ENCODE data around the gene MAGI2.
"Not testable (repeated sequence)": the region's sequence is repeated elsewhere in the genome, so short reads cannot be mapped to it uniquely, and the experiment has no call there.

The MAGI2 gene

DNA sequence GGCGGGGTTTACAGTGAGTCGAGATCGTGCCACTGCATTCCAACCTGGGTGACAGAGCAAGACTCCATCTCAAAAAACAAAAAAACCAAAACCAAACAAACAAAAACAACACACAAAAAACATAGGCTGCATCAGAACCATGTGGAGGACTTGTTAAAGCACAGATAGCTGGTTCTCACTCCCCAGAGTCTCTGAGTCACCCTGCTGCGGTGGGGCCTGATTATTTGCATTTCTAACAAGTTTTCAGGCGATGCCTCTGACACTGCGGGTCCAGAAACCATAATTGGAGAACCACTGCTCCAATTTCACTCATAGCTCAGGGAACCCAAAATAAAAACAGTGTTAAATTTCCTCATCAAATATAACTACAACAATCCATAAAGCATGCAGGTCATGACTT lies 816.7 kb downstream of the MAGI2 start:
- DNase-seq (ENCODE audit: low spot score), result no peak

DNA sequence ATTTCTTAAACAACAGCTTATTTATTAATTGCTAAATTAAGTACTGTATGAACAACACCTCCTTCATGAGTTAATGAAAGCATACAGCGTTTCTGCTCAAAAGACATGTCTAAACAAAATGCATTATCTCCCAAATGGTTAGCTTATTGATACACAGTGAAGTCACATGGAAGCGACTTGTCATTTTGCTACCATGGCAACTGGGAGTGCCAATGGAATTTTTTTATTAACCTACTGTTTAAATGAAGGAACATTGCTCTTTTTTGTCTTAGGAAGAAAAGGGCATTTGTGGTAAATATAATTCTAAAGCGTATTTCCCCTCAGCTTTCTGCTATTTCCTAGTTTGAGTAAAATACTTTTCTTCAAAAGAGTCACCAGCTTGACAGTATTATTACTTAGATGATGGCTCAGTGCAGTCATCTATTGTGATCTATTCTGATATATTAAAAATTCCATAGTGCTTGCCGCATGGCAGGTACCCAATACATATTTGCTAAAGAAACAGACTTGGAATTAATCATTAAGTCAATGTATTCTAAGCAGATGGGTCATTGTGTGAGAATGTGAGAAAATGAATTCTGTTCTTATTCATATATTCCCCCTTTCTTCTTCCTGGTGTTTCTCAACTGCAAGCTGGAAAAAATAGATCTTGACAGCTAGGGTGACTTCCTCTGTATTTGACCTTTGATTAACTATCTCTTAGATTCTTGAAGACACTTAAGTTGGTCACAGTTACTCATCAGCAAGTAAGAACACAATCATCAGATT lies 818.3 kb downstream of the MAGI2 start:
- DNase-seq (ENCODE audit: low spot score), result no peak

DNA sequence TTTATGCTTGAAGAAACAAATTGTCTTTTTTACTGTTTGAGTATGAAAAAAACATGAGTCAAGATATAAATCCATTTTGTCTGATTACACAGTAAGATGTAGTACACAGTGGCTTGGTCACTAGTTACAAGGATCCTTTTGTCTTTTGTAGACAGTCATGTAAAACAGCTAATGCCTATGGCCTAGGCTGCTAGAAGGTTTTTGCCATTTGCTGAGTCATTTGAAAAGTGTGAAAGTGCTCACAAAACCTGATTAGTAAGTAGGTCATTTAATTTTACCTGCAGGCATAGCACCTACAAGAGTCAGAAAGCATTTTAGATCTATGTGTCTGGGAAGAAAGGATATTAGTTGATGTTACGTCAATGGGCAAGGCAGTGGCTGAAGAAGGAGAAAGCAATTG lies 819.4 kb downstream of the MAGI2 start:
- no peak for DNase-seq (ENCODE audit: low spot score)

DNA sequence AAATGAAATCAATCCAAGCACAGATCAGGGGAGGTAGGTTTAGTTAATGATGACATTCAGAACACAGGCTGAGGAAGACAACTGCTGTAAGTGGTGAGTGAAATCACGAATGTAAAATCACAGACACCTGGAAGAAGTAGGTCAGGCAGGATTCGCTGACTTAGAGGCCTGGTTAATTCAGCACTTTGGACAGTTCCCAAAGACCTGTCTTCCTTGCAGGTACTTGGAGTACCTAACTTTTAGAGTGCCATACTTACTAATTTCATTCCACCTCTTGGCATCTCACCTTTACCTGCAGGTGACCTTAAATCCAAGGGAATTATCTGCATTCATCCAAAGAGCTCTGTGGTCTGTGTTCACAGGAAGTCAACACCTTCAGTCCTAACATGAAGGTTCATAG lies 832.5 kb downstream of the MAGI2 start:
- peak; percentile 1 for DNase-seq (ENCODE audit: low spot score)

DNA sequence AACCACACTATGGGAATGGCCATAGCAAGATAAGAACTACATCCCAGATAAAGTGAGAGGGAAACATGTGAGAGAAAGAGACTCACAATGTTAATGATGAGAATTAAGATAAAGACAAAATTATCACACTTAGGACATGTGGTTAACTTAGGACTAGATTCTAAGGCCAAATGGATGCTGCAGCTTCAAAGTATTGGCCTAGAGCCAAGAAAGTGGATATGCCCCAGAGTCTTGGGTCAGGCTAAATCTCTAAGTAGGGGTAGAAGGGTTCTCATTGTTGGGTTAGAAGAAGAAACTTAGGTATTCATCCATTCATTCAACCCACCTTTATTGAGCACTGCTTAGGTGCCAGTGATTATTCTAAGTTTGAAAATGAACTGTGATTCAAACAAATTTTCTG lies 836.9 kb downstream of the MAGI2 start:
- DNase-seq (ENCODE audit: low spot score), result no peak

DNA sequence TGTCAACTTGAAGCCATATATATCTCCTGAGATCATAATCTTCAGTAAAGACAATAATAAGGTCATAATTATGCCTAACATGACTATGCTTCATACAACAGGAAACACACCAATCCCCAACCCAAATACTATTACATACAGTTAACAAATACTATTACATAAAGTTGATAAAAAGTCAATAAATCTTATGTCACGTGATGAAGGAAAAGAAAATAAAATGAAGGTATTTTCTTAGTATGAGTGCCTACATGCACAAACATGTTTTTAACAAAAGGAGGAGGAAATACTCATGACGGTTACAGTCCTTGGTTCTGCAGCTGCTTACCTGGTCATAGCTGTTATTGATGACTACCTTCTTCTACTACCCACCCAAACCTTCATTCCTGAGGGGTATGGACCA lies 844.2 kb downstream of the MAGI2 start:
- DNase-seq (ENCODE audit: low spot score), result no peak

DNA sequence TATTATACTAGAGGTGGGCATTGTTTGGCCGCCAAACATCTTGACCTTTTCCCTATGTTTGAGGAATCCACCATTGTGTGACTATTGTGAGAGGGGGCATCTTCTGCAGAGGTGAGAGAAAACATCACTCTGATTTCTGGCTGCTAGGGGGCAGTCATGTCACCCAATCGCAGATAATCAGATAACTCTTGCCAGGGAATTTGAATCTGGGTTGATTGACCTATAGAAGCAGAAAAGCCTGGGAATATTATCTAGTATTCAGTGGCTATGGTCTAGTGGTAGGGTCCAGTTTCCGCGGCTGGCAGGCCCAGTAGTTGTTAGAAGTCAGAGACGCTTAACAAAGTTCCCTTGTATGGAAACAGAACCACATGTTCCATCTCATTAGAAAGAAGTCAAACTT lies 846.4 kb downstream of the MAGI2 start:
- no peak for DNase-seq (ENCODE audit: low spot score)

DNA sequence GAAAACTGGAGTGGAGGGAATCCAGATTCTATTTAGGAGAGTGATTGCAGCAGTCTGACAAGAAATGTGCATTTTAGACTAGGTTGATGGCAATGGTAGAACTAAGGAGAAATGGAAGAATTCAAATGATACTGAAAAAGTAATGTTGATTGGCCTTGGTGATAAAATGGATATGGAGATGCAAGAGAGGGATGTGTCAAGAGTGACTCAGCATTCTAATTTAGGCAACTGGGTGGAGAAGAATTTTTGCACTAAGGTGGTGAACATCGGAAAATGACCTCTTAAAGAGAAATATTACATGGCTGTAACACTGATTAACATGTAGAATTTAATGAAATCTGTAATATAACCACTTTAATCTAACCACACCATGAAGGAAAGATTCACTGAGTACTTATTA lies 848.3 kb downstream of the MAGI2 start:
- DNase-seq (ENCODE audit: low spot score), result no peak

DNA sequence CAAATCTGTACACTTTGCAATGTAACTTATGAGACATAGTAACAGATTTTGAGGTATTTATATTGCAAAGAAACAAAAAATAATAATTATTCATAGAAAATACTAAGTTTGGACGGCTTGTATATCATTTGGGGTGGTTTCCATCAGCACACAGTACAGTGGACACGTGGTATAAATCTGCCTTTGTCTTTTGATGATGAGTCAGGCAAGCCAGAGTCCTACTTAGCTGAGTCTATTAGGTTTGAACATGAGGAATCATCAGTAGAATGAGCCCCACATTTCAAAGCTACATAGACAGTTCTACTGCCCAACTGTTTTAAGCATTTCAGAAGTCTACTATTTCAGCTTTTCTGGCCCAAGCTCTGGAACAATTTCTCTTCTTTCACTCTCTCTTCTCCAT lies 851.7 kb downstream of the MAGI2 start:
- no peak for DNase-seq (ENCODE audit: low spot score)

DNA sequence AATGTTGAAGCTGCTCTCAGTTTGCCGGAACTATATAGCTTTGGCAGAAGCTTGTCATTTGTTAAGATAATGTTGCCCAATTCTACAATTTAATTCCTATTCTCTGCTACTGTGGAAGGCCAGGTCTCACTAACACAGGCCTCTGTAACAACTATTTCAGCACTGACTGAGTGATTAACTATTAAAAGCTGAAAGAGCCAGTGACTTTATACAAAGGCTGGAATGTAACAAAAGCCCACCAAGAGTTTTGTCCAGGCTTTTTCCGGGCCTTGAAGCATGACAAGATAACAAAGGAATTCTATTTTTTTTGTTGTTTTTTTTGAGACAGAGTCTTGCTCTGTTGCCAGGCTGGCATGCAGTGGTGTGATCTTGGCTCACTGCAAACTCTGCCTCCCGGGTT lies 859.3 kb downstream of the MAGI2 start:
- no peak for DNase-seq (ENCODE audit: low spot score)

DNA sequence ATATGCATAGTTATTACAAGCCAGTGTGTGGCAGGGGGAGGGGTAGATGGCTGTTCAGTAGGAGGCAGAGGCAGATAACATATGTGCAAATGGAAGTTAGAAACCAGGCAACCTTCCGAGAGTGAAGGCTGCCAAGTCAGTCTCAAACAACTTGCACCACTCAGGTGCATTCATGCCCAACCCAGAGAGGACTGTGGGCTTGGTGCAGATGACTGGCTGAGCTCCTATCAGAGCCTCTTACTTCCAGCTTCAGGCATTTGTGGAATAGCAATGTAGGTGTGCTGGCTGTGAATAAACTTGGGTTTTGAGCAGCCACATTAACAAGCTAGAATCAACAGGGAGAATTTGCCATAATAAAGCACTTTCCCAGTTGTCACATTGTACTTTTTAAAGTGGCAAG lies 865.1 kb downstream of the MAGI2 start:
- DNase-seq (ENCODE audit: low spot score), result no peak

DNA sequence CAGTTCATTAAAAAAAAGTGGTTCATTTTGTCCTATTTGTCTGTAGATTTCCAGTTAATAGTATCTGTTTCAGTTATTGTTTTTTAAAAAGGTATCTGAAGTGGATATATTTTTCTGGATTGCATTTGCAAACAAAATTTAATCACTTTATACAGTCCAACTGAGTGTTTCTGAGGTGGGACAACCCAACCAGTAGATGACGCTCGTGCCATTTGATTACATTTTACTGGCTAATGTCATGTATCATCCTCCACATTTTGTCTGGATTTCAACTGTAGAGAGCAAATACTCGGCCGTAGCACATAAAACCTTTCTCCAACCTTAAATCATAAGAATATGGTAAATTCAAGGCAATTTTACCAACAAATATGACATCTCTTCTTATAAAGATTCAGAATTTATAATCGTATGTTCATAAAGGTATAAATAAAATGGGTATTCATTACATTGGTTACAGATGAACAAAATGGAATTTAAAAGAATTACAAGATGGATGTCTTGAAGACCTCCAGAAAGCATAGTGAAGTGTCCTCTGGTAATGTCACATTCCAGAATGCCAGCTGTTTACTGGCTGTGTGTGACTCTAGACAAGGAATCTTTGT lies 865.9 kb downstream of the MAGI2 start:
- DNase-seq (ENCODE audit: low spot score), result no peak

DNA sequence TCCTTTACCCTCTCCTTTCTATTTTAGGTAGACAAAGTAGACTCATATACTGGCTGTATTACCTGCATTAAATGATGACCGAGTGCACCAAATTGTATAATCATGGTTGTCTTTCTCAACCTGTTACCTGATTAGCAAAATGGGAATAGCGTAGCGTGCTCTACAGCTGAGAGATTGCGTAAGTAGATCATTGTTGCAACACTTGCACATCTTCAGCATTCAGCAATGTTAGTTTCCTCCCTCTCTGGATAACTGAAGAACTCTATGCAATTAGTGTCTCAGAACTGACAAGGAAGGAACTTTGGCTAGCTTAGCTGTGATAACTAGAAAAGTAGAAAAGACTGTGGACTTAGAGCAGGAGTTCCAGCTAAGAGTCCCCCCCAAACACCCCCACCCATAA lies 867.5 kb downstream of the MAGI2 start:
- no peak for DNase-seq (ENCODE audit: low spot score)

DNA sequence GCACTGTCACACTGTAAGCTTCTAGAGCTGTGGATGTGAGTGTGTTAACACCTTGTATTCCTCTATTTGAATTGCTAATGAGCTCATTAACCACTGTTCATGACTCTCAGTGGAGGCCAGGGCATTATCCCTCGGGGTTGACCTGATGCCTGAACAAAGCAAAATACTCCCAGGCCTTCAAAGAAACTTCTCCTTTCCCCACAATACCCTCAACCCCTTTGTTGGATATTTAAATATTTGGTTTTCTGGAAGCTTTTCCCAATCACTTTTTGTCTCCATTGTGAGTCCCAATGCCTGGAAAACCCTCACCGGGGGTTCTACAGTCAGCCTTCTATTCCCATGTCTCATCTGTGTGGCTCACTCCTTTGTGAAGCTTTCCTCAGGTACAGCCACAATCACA lies 874.8 kb downstream of the MAGI2 start:
- no peak for DNase-seq (ENCODE audit: low spot score)

DNA sequence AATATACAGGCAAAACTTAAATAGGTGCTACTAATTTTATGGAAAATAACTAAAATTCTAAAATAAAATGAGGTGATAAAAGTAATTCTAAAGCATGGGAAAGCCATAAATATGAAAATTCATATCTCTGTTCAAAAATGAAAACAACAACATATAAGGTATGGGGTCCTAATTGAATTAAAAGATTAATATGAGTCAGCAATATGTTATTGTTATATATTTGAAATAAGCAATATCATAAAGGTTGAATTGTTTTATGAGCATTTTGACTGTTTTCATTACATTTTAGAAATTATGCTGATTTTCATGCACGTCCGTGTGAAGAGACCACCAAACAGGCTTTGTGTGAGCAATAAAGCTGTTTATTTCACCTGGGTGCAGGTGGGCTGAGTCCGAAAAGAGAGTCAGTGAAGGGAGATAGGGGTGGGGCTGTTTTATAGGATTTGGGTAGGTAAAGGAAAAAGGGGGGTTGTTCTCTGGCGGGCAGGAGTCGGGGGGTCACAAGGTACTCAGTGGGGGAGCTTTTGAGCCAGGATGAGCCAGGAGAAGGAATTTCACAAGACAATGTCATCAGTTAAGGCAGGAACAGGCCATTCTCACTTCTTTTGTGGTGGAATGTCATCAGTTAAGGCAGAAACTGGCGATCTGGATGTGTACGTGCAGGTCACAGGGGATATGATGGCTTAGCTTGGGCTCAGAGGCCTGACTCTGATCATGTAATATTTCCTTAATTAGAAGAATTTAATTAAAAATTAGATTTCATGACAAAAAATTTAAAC lies 876.1 kb downstream of the MAGI2 start:
- not testable (repeated sequence) for DNase-seq (ENCODE audit: low spot score)

DNA sequence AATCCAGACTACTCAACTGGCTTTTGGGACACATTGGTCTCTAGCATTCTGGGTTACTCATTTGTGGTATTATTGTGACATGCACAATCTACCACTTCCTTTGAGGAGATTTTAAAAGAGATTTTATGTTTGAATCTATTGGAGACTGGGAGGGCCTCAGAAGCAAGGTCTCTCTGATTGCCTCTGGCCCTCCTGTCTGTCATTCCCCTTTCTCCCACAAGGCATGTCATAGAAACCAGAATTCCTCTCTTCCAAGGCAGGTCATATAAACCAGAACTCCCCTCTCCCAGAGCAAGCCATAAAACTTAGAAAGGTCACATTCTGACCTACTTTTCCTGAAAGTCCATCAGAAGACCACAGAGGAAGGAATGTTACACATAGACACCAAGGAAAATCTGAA lies 877.2 kb downstream of the MAGI2 start:
- DNase-seq (ENCODE audit: low spot score), result no peak

DNA sequence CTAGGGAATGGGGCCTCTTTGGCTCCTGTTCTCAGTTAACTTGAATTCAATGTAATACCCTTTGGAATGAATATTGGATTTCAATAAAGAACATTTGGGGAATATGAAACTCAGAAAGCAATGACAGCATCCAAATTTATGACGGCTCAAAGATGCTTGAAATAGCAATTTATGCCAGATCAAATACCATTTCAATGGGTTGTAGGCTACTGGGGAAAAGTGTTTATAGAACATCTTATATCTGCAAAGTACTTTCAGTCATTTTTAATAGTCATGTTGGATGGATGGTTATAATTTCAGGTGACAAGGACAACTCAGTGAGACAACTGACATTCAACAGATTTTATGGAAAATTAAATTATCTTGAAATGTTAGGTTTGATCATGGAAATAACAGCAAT lies 882.2 kb downstream of the MAGI2 start:
- DNase-seq (ENCODE audit: low spot score), result no peak

DNA sequence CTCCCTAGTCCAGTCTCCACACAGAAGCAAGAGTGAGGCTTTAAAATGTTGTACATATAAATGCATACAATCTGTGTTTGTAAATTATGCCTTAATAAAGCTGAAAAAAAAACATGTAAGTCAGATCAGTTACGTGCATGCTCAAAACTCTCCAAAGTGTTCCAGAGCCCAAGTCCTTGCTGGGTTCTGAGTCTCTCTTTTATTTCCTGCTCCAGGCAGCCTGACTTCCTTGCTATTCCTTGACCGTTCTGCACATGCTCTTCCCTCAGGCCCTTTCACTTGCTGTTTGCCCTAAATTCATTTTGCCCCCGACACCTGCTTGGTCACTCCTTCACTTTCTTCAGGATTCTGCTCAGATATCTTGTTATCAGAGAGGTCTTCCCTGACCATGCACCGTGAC lies 884.8 kb downstream of the MAGI2 start:
- no peak for DNase-seq (ENCODE audit: low spot score)

DNA sequence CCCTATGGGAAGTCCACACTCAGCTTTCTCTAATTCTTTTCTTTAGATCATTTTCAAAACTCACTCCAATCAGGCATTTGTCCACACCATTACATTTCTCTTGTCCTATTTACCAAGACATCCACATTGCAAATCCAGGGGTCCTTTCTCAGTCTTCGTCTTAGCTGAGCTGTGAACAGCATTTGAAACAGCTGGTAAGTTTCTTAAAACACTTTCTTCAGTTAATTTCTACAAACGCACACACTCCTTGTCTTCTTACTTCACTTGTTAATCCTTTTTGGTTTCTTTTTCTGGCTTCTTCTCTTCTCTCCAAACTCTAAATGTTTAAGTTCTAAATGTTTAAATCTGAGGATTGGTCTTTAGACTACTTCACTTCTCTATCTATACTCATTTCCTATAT lies 885.6 kb downstream of the MAGI2 start:
- DNase-seq (ENCODE audit: low spot score), result no peak

DNA sequence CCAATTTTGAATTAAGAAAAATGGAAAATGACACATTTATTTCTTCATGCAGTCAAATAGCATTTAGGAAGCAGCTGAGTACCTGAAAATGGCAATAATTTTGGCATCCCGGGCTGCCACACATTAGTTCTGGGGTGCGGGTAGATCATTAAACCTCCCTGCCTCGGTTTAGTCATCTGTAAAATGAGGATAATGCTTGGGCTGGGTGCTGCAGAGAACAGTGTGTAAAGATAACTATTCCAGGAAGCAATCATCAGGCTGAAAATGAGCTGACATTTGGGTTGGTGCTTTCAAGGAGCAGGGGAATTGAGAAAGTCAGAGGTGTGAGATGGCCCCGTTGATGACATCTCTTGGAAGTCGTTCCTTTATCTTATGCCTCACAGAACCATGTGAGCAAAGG lies 887.7 kb downstream of the MAGI2 start:
- DNase-seq (ENCODE audit: low spot score), result no peak

DNA sequence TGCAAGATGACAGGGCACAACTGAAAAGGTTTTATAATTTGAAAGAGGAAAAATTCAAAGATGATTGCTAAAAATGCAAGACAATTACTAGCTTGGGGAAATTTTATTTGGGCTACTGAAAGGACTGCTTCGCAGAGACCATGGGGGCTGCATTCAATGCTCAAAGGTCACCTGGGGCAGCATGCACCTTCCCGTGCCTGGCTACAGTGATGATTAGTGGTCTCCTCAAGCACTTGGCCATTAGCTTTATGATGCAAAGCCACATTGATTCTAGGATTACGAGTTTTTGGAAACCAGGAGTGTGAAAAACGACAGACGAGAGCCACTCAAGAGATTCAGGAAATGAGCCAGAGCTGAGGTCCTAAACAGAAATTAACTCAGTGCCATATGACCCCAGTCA lies 890.3 kb downstream of the MAGI2 start:
- no peak for DNase-seq (ENCODE audit: low spot score)

DNA sequence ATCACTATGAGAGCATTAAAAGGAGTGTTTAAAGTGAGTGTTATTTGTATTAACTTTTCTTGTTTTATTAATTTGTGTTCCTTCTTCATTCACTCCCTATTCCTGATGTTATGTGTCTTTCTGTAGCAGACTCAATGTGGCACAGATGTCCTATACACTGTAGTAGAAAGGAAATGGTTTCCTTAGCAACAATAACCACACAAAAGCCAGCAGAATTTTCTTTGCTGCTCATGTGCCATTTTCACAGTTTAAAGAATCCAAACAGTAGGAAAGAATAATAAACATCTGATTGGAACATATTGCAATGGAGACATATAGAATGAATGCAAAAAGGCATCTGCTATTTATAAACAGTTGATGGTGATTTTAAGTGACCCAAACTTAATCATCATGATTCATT lies 891.3 kb downstream of the MAGI2 start:
- no peak for DNase-seq (ENCODE audit: low spot score)

DNA sequence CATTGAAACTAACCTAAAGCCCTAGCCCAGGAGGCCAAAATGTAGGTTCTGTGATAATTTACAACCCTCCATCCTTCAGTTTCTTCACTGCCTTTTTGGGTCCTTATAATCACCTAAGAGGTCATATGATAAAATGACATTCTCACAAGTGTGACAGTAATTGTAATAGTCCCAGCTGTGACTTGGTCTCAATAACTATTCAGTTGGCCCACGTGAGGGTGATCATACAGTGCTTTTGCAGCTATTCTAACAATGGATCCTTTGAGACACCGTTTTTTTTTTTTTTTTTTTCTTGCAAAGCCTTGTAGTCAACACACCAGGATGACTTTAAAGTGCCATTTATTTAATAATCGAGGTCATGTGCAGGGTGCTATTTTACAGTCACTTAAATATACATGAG lies 894.9 kb downstream of the MAGI2 start:
- no peak for DNase-seq (ENCODE audit: low spot score)

Data from activated CD4-positive, alpha-beta T cell treated with anti-CD3 and anti-CD28 coated beads, Interleukin-2, Interleukin-4, amounts not matched to agents 100 ng/mL and 50 ng/mL, durations not matched to agents 16 hours and 8 hours (primary cell).